HG03095 (cell line): Measurements from ENCODE around the gene HOXA10.

Experiments
- ATAC-seq: cut with Tn5 transposase; IDR thresholded peaks from one replicate; pipeline ENCODE4 v1.9.1; 2021; ENCODE audit warnings: moderate library complexity; ENCODE audit not compliant: unreplicated experiment

HOXA10 gene

GRCh38 chr7:27180431-27181420 lies 6.6 kb upstream of the HOXA10 start:
- no peak for ATAC-seq

GRCh38 chr7:27179503-27180430 lies 5.6 kb upstream of the HOXA10 start:
- no peak for ATAC-seq

GRCh38 chr7:27179030-27179429 lies 4.9 kb upstream of the HOXA10 start:
- no peak for ATAC-seq

GRCh38 chr7:27178366-27178765 lies 4.2 kb upstream of the HOXA10 start:
- no peak for ATAC-seq

- no peak for ATAC-seq
Observed at GRCh38 chr7:27177795-27178320, 3.7 kb upstream of the HOXA10 start.

GRCh38 chr7:27176962-27177794 lies 3.1 kb upstream of the HOXA10 start:
- ATAC-seq = no peak

- no peak for ATAC-seq
Observed at GRCh38 chr7:27176524-27176845, 2.4 kb upstream of the HOXA10 start.

GRCh38 chr7:27175626-27176523 lies 1.8 kb upstream of the HOXA10 start:
- no peak for ATAC-seq

GRCh38 chr7:27174874-27175625 lies 930 bp upstream of the HOXA10 start:
- ATAC-seq = no peak

GRCh38 chr7:27173511-27173955 lies 587 bp downstream of the HOXA10 start:
- no peak for ATAC-seq

GRCh38 chr7:27172823-27173510 lies 1.2 kb downstream of the HOXA10 start:
- ATAC-seq = no peak

GRCh38 chr7:27172315-27172774 lies 1.8 kb downstream of the HOXA10 start:
- ATAC-seq = no peak

- ATAC-seq = no peak
Observed at GRCh38 chr7:27171637-27172314, 2.3 kb downstream of the HOXA10 start.

GRCh38 chr7:27171325-27171636 lies 2.8 kb downstream of the HOXA10 start:
- ATAC-seq = no peak

- ATAC-seq = no peak
Observed at GRCh38 chr7:27170426-27171324, 3.4 kb downstream of the HOXA10 start.

GRCh38 chr7:27169658-27170425 lies 4.3 kb downstream of the HOXA10 start:
- ATAC-seq = no peak
